GM21723 (cell line): ENCODE measurements around the gene NUTM2E.
"Not testable (repeated sequence)": the region's sequence is repeated elsewhere in the genome, so short reads cannot be mapped to it uniquely, and the experiment has no call there.

Source experiments
- ATAC-seq: cut with Tn5 transposase; IDR thresholded peaks from one replicate; pipeline ENCODE4 v1.9.1; 2021; ENCODE audit warnings: mild to moderate bottlenecking, moderate library complexity; ENCODE audit not compliant: unreplicated experiment

The NUTM2E gene

DNA sequence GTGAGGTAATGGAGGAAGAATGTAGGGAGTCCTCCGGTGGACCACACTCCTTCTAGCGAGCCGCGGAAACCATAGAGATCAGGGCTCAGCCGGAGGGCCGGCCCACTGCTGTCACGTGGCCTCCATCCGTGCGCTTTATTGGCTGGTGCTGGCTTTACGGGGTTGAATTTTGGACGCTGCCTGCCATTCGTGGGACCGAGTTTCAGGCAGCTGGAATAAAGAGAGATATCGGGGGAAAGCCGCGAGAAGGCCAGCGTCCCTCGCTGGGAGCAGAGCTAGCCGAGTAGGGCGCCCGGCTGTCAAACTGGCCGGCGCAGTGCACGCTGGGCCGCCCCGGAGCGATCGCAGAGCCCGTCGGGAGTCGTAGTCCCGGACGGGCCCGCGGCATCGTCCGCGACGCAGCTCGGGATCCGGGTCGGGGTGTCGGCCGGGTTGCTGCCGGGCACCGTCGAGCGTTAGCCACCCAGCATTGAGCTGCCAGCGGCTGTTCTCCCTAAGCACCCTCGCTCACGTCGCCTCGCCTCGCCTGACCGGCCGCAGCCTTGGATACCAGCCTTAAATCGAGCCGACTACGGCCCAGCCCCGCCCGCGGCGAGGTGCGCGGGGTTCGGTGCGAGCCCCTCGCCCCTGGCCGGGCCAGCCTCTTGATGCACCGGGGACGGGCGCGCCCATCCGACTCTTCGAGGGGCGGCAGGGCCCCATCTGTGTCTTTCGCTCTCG is at the start of gene NUTM2E:
Gene NUTM2E, plus strand, starts transcription at position 244 of the 720 bp plus-strand sequence. CDS start 15,002 bp downstream, outside the sequence.
- ATAC-seq, result peak; percentile 92

DNA sequence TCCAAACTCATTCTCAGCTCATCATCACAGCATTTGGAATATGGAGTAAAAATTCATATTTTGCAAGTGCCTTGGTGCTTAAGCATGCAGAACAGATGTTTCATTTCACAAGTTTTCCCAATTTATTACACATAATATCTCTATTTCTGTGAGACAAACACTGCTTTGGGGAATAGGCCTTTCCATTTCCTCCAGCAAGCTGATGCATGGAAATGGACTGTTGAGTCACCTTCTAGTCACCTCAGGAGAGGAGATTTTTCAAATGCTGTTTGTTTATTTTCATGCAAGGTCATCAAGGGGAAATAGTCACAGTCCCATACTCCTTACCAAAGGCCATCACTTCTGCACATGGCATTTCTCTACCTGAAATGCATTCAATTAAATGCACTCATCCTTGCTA is 48.5 kb upstream of the NUTM2E start:
- ATAC-seq, result not testable (repeated sequence)

DNA sequence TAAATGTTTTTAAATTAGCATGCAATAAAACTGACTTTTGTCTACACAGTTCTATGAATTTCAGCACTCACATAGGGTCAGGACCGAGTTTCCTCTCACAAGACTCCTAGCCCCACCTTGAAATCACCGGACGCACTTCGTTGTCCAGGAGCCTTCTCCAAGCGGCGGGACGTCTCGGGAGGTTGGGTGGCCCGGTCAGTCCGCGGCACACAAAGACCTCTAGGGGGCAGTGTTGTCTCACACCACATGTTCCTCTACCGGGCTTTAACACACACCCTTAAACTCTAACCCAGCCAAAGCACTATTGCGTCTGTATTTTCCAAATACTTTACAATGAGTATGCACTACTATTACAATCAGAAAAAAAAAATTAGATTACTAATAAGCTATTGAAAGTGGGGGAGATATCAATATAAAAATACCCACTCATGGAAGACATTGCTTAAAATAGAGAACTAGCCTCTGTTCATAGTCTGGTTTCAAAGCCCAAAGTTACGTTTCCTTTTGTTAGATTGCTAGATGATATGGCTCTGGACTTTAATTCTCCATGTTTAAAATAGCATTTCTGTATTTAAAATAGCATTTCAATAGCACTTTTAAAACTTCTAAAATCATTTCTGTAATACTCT is 47.1 kb upstream of the NUTM2E start:
- ATAC-seq, result peak; percentile 98

- ATAC-seq, result not testable (repeated sequence)
Observed at GRCh38 chr10:79779992-79780391, 46.5 kb upstream of the NUTM2E start.

DNA sequence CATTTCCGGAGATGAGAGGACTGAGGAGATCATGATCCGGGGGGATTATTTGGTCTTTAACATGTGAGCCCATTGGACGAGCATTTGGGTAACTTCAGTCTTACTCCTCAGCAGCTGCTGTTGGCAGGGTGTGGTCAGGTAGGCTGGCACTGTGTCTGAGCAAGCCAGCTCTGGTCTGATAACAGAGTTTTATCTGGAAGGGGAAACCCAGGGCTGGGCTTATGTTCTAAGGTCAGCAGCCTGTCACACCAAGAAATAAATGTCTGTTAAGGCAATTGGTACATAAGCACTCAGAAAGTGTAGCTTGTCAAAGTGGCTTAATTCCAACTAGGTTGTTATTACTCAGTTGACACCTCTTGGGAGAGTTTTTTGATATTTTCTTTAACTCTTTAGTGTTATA is 45.0 kb upstream of the NUTM2E start:
- not testable (repeated sequence) for ATAC-seq

DNA sequence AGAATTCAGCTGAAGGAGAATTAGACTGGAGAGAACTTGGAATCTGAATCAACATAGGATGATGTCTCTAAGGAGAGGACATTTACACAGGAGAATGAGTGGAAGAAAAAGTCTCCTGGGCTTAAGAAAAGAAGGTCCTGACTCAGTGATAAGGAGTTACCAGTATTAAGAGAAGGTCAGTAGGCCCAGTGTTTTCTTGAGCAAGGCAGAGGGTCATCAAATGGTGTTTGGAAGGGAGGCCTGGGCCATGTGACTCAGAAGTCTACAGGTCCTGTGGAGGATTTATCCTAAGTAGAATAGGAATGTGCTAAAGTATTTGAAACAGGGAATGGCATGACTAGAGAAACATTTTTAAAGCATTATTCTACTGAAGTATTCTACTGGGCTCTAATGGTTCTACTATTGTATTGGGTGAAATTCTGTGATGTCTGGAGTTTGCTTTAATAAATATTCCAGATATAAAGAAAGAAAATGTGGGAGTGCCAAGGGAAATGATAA is 39.0 kb upstream of the NUTM2E start:
- not testable (repeated sequence) for ATAC-seq

GRCh38 chr10:79789351-79789750 is 37.2 kb upstream of the NUTM2E start:
- peak; percentile 49 for ATAC-seq

GRCh38 chr10:79791906-79792517 is 34.5 kb upstream of the NUTM2E start:
- ATAC-seq, result not testable (repeated sequence)

GRCh38 chr10:79799337-79799736 is 27.2 kb upstream of the NUTM2E start:
- peak; percentile 80 for ATAC-seq

DNA sequence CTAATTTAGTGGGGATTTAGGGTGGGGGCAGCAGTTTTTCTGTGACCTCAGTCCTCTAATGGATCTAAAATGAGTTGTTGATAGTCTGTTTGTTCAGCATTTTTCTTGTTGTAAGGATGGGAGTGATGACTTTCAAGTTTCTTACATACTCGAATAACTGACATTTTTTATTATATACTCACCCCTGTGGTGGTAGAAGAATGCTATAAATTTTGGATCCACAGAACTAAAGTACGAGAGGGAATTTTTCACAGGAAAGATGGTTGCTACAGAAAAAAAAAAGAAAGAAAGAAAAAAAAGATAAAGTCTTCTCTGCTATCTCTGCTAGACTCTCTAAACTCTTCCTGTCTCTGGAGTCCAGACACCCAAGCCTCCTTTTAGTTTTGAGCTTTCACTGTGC is 20.7 kb upstream of the NUTM2E start:
- not testable (repeated sequence) for ATAC-seq

DNA sequence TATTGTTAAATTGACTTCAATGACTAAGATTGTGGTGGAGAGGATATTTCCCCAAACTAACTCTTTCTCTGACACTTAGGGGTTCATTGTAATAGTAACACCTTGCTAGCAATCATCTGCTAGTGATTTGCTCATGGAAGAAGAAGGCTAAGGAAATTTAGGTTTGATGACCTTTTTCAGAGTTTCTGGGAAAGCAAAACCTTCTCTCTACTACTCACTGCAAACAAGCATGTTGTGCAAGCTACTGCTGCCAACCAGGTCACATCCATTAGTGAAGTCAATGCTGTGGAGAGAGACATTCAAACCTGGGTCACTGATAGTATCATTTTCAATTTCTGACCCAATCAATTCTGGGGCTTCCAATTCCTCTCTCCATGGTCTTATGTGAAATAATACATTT is 14.6 kb upstream of the NUTM2E start:
- not testable (repeated sequence) for ATAC-seq

GRCh38 chr10:79816290-79816689 is 10.2 kb upstream of the NUTM2E start:
- ATAC-seq, result not testable (repeated sequence)

DNA sequence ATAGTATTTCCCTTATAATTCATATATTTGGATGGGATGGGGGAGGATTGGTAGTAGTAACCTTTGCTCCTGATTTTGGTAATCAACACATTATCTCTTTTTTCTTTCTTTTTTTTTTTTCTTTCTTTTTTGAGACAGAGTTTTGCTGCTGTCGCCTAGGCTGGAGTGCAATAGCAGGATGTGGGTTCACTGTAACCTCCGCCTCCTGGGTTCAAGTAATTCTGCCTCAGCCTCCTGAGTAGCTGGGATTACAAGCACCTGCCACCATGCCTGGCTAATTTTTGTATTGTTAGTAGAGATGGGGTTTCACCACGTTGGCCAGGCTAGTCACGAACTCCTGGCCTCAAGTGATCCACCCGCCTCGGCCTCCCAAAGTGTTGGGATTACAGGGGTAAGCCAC is 3.2 kb upstream of the NUTM2E start:
- not testable (repeated sequence) for ATAC-seq

DNA sequence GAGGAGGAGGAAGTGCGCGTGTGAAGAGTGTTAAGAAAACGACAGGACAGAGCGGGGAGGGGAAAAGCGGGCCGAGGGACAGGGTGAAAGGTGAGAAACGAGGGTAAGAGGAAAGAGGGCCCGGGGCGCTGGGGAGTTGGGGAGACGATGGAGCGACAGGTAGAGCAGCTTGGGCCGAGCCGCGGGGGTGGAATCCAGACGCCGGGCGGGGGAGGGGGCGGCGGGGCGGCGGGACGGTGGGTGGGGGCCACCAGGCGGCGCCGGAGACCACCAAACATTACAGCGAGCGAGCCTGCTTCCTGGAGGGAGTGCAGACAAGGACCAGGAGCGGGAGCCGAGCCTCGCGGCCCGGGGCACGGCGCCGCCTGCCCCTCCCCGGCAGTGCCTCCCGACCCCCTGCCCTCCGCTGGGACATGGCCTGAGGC is 940 bp upstream of the NUTM2E start:
- ATAC-seq, result peak; percentile 14

DNA sequence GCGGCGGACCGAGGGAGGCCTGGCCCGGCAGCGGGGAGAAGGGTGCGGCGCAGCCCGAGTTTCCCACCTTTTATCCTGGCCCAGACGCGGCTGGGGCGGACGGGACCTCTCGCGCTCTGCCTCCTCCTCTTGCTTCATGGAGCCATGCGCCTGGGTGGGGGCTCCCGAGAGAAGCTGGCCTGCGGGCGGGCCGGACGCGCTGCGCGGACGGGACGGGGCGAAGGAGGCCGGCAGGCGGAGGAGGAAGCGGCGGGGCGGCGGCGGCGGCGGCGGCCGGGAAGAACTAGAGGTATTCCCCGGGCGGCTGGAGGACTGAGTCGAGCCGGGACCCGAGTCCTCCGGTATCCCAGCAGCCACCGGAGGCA is 426 bp upstream of the NUTM2E start:
- not testable (repeated sequence) for ATAC-seq

GRCh38 chr10:79833833-79834232 is 7.3 kb downstream of the NUTM2E start:
- ATAC-seq, result not testable (repeated sequence)

GRCh38 chr10:79835891-79836290 is 9.4 kb downstream of the NUTM2E start:
- ATAC-seq, result not testable (repeated sequence)

DNA sequence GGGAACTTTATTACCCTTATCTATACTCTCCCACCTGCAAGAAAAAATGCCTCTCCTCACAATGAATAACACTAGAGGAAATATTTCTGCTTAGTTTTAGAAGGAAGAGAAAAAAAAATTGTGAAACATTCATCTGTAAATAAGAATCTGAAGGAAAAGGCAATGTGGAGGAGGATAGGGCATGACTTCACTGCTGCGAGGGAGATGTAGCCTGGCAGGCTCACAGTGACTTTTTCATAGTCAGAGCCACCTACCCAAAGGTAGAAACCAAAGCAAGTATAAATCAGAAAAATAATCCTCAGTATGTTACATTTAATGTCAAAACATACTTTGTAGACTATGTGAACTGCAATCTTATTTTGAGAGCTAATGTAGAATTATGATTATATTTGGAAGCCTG is 10.4 kb downstream of the NUTM2E start:
- not testable (repeated sequence) for ATAC-seq

GRCh38 chr10:79838441-79838840 is 11.9 kb downstream of the NUTM2E start:
- ATAC-seq, result not testable (repeated sequence)

GRCh38 chr10:79853191-79853854 is 26.8 kb downstream of the NUTM2E start:
- not testable (repeated sequence) for ATAC-seq

- ATAC-seq, result not testable (repeated sequence)
Observed at GRCh38 chr10:79862269-79862668, 35.7 kb downstream of the NUTM2E start.
